Panc1 (cell line): ENCODE data around the gene CD48.

Experiments used
- POLR2AphosphoS5 ChIP-seq: IDR thresholded peaks from 2 replicates; pipeline ENCODE4 v1.6.1; 2012; ENCODE audit warnings: mild to moderate bottlenecking, low read depth, low read length, moderate library complexity
- TF ChIP-seq, protein P1 (sequence below): fragments of 450-650 bp; IDR thresholded peaks from 2 replicates; pipeline ENCODE4 v1.5.1; 2017; ENCODE audit warnings: mild to moderate bottlenecking

DNA sequence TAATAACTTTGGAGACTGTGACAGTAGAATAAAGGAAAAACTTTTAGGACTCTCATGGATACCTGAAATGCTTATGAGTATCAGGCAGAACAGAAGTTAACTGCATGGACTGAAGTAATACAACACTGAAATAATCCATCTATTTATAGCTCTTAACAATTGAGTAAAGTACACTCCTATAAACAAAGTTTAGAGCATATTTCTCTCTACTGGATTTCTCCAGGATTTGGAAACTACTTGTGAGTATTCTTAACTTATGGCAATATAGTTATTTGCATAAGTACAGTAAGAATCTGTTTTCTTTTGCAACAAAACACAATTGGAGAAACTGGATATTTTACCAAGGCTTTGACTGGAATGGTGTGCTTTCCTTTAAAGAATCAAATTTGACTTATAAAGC lies 9.9 kb upstream of the CD48 start:
- TF ChIP-seq, protein P1, sequence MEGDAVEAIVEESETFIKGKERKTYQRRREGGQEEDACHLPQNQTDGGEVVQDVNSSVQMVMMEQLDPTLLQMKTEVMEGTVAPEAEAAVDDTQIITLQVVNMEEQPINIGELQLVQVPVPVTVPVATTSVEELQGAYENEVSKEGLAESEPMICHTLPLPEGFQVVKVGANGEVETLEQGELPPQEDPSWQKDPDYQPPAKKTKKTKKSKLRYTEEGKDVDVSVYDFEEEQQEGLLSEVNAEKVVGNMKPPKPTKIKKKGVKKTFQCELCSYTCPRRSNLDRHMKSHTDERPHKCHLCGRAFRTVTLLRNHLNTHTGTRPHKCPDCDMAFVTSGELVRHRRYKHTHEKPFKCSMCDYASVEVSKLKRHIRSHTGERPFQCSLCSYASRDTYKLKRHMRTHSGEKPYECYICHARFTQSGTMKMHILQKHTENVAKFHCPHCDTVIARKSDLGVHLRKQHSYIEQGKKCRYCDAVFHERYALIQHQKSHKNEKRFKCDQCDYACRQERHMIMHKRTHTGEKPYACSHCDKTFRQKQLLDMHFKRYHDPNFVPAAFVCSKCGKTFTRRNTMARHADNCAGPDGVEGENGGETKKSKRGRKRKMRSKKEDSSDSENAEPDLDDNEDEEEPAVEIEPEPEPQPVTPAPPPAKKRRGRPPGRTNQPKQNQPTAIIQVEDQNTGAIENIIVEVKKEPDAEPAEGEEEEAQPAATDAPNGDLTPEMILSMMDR, result no peak
- TF ChIP-seq POLR2AphosphoS5, result no peak
